HG03575 (cell line): ENCODE results near the gene TLX1.

ENCODE experiments used
- ATAC-seq: cut with Tn5 transposase; IDR thresholded peaks from one replicate; pipeline ENCODE4 v1.9.1; 2021; ENCODE audit not compliant: unreplicated experiment, insufficient number of reproducible peaks, low FRiP score; ENCODE audit errors: extremely low read depth

Gene TLX1

DNA sequence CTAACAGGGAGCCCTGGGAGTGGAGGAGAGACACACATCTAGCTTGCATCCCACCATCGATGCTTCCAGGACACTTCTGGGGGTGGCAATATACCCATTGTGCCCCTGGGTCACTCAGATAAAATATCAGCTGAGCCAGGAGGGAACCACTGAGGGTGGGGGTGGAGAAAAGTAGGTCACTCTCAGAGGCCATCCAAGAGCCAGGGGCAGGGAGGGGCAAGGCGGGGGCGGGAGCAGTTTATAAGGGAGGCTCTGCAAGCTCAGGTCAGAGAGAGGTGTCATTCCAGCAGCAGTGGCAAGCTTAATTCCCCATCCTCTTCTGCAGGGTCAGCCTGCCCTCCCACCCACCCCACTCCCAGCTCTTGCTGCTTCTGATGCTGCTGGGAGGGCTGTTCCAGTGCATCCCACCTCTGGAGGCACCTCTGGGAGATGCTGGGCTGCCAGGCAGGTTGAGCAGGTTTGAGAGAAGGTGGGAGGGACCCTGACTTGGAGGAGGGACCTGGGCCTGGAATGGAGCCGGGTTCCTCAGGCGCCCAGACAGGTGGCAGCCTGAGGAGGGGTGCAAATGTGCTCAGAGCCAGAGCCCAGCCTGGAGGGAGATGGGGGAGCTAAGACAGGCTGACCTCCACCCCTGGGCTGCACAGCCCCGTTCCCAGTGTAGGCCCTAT is 20.1 kb upstream of the TLX1 start:
- no peak for ATAC-seq

DNA sequence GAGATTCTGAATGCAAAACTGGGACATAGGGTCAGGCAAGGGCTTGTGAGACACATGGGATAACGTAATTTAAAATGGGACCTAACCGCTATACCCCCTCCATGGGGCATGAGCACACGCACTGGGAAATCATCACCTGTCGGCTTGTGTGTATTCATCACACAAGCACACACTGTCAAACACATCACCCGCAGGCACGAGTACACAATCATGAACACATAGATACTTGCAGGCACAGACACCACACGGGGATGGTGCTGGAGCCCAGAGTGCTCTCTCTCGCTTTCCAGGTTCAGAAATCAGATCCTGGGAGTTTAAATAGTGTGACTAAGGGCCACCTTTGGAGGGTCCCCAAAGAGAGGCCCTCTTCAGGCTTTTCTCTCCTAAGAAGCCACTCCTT is 19.6 kb upstream of the TLX1 start:
- ATAC-seq, result no peak

DNA sequence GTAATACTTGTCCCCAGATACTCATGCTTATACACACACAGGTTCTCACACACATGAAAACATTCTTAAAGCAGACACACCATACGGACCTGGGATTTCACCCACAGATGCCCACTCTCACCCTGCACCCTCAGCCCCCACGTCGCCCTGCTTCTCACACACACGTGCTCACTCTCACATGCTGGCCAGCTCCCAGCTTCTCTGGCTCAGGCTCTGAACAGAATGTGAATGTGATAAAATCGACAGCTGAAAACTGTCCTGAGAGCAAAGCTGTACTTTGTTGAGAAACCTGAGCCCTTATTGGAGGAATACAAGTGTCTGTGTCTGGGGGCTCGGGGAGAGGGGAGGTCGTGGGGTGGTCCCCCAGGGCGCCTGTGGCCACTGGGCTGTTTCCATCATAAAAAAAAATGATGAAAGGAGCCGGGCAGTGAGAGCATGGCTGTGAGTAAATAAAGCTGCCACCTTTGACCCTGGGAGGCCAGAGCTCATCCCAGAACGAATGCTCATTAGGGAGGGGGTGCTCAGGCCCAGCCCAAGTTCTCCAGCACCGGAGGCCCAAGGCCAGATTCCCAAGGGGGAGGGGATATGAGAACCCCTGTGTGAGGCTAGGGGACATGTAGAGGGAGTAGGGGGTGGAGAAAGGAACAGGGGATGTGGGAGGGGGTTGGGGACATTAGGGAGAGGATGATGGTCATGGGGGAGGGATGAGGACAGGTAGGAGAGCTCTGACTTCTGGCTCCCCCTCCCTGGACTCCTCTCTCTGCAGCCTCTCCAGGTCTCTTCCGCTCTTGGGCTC is 18.1 kb upstream of the TLX1 start:
- ATAC-seq, result no peak

DNA sequence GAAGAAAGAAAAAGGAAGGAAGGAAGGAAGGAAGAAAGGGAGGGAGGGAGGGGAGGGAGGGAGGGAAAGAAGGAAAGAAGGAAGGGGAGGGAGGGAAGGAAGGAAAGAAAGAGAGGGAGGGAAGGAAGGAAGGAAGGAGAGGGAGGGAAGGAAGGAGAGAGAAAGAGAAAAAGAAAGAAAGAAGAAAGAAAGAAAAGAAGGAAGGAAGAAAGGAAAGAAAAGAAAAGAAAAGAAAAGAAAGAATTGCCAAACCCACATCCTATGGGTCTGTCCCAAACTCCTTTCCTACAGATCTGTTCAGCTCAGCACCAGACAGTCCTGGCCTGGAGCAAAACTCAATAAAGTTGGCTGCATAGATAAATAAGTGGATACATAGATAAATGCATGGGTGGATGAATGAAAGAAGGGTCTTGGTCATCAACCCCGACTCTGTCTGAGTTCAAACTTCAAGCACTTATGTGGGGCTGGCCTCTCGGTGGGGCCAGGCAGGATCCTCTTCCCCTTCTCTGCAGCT is 17.2 kb upstream of the TLX1 start:
- ATAC-seq, result no peak

DNA sequence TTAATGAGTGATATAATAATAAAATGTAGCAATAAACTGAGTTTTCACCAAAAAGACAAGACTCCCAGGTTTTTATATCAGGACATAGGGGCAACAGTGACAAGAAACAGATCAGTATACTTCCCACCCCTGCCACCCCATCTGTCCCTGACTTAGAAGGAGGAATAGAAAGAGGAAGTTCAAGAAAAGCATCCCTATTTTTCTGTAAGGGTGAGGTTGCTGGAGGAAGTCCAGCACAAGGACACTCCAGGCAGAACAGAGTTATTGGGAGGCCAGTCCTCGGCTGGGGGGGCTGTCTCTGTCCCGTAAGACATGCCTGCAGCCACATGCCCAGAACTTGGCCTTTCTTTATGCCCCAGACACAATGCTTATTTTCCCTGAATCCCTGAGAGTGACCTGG is 16.5 kb upstream of the TLX1 start:
- ATAC-seq, result no peak

DNA sequence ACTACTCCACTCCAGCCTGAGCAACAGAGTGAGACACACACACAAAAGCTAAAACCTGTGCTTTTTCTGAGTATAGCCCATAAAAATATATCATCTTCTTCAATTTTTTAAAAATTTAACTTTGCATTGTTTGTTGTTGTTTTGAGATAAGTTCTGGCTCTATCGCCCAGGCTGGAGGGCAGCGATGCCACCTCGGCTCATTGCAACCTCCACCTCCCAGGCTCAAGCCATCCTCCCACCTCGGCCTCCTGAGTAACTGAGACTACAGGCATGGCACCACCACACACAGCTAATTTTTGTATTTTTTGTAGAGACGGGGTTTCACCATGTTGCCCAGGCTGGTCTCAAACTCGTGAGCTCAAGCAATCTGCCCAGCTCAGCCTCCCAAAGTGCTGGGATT is 14.3 kb upstream of the TLX1 start:
- no peak for ATAC-seq

DNA sequence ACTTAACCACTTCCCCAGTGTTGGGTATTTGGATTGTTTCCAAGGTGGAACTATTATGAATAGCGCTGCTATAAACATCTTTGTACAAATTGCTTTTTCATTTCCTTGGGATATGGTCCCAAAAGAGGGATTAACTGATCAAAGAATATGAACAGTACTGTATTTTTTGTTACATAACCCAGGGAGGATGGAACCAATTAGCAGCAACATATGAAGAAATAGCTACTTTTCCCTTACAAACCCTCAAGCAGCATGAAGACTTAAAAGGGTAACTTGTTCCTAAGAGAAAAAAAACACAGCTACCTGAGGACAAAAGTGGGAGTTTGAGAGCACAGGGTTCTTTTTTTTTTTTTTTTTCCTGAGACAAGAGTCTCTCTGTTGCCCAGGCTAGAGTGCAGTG is 13.1 kb upstream of the TLX1 start:
- ATAC-seq, result no peak

DNA sequence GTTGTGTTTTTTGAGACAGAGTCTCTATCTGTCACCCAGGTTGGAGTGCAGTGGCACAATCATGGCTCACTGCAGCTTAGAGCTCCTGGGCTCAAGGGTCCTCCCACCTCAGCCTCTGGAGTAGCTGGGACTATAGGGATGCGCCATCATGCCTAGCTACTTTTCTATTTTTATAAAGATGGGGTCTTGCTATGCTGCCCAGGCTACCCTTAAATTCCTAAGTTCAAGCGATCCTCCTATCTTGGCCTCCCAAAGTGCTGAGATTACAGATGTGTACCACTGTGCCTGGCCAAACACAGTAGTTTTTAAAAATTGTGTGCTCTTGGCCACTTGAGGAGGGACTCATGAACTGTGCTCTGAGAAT is 10.6 kb upstream of the TLX1 start:
- no peak for ATAC-seq

DNA sequence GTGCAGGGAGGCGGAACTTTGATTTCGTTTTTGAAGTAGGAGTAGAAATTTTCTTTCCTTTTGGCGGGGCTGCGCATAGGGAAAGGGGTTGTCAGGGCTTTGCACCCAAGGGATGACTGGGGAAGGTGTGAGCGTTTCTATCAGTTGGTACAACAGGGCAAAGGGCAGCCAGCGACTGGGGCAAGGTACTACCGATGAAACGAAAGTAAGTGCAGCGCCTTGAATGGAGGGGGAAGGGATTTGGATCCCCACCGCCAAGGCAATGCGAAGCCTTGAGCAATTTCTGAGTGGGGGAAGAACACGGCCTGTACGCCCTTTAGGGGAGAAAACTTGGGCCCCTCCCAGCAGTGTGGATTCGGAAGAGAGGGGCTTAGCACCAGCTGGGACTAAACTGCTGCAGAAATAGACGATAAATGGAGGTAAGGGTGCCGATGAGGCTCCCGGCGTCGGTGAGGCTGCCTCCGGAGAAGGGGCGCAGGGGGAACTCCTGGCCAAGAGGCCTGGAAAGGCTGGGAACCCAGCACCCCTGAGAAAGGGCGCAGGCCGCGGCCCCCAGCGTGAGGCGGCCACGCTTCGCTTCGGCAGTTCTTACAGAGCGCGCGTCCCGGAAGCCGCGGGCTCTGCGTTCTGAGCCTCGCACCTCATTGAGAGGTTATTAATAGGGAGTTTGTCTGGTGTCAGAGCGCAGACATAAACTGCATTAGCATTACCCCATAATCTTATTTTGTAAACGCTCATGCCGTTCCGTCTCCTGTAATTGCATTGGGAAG is 10.0 kb upstream of the TLX1 start:
- ATAC-seq, result no peak

DNA sequence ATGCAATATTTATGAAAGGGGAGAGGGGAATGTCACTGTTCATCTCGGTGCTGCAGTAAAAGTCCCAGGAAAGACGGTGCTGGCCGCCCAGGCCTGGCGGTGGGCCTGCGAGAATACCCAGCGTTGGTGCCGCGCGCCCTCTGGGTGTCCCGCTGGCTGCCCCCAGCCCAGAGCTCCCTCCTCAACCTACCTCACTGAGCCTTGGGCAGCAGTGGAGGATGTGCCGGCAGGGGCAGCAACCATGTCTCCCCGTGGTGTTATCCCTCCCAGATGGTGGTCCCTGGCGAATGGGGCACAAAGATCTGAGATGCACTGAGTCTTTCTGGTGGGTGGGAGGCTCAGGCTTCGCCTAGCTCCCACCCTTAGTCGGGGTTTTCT is 9.5 kb upstream of the TLX1 start:
- ATAC-seq, result no peak

DNA sequence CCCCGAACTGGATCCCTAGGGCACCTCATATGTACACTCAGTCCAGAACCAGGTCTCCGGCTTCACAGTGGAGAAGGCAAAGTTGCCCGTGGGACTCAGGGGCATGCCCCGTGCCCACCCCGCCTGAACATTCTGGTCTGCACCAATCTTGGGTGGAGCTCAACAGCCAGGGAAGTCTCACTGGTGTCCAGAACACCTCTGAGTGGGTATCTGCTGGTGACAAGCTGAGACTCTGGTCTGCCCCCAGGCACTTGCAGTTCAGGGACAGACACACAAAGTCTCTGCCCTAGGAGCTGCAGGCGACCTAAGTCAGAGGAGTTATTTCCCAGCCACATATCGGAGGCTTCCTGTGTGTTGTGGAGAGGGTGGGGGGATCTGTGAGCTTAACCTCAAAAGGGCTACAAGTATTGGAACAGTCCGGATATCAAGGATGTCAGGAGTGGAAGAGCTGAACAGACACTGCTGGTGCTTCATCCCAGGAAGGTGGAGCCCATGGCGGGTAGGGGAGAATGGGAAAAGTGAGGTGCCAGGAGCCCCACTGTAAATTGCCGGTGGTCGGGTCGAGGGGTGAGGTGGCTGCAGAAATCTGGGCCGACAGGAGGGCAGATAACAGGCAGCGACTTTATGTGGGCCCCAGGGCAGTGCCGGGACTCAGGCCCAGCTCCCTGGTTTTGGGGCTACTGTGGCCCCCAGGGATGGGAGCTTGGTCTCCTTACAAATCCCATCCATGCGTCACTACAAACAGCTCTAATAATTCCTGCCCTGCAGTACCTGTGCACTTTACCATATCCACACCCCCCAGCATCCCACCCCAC is 8.6 kb upstream of the TLX1 start:
- no peak for ATAC-seq

DNA sequence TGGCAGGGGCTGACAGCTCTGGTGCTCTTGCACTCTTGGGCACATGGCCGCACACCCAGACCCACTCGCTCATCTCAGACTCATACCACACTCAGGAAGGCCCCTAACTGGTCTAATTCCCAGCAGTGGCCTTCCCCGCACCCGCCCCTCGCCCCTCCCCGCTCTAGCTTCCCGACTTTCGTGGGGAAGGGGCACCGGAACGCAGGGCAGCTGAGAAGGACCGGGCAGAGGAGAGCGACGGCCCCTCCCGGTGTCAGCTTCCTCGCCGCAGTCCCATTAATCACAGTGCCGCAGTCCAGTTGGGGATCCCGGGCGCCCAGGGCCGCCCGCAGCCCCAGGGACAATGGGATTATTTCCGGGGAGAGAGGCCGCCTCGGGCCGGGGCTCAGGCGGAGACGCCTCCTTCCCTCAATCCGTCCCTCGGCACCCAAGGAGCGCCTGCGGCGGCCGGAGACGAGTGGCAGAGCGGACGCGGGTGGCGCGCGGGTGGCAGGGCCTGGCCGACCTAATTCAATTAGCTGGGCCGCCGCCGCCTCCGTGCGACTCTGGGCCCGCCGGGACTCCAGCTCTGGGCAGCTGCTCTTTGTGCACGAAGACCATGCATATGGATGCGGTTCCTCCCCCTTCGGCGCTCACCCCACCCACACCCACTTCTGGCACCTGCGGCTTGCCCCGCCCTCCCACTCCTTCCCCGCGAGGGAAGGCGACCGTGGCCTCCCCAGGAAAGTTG is 7.8 kb upstream of the TLX1 start:
- ATAC-seq, result no peak

DNA sequence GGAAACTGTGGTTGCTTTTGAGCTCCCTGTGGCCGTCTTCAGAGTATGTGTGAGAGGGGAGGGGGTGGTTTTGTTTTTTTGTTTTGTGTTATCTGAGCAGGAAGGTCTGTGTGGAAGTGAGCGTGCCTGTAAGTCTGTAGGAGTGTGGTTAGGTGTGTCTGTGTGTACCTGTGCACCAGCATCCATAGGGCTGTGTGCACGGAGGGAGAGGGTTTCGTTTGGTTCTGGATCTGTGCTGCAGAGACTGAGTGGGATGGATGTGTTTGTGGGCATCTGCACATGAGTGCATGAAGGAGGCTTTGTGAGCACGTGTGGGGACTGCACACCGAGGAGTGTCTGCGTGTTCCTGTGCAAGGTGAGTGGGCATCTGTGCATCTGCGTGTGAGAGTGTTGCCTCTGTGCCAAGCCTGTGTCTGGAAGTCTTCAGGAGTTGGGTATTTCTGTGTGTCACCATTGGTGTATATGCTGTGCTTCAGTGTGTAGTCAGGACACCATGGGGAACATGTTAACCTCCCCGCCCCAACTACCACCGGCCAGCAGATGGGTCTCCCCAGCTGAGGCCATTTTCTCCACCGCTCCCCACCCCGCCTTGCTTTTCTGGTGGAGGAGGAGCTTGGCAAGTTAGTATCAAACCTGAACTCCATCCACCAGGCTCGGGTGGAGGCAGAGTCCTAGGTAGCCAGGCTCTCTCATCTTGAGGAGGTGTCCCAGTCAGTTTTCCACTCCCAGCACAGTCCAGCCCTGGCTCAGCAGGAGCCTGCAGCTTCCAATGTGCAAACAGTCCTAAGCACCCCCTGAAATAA is 7.1 kb upstream of the TLX1 start:
- no peak for ATAC-seq

DNA sequence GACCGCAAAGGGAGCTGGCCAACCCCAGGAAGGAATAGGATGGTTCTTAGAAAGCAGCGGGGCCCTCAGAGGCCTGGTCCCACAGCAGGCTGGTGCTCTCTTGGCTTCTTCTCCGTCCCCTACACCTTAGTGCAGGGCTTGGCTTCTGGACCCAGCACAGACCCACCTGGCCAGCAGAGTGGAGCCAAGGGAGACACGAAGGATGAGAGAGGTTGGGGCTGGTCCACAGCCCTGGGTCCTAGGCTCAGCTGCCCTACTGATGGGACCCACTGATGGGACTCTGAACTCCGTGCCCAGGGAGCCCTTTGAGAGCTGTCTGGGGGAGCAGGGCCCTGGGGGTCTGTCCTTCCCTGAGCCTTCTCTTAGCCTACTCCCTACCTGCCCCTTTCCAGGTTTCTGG is 6.2 kb upstream of the TLX1 start:
- ATAC-seq, result no peak

DNA sequence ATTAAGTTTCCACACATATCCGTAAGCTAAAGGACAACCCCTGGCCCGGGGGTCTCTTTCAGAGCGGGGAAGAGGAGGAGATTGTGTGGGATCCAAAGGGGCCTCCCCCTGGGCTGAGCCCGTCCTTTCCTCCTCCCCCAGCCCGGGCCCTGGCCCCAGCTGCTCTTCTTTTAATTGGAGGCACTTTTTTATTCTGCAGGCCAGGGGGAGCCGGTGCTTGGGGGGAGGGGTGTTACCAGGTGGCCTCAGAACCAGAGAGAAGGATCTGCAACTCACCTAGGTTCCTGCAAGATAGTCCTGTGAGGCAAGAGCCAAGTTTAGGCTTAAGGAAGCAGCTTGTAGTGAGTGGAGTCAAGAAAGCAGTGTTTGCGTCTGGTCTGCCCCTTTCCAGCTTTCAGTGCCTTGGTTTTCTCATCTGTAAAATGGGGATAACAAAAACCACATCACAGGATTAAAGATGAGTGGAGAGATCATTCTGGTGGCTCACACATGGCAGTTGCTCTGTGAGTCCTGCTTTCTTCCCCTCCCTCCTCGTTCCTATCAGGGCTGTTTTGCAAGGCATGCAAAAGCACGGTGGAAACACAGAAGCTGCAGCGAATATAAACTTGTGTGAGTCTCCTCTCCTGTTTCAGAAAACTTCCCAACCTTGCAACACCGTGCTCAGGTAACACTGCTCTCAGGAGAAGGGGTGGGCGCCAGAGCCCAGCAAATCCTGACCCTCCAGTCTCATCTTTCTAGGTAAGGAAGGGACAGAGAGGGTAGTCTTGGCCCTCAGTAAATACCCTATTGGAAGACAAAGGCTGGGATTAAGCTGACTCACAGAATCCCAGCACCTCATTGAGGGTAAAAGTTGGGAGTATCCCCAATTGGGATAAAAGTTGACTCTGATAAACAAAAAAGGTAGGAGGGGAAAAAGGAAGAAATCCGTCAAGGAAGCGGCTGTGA is 4.1 kb upstream of the TLX1 start:
- ATAC-seq, result no peak

DNA sequence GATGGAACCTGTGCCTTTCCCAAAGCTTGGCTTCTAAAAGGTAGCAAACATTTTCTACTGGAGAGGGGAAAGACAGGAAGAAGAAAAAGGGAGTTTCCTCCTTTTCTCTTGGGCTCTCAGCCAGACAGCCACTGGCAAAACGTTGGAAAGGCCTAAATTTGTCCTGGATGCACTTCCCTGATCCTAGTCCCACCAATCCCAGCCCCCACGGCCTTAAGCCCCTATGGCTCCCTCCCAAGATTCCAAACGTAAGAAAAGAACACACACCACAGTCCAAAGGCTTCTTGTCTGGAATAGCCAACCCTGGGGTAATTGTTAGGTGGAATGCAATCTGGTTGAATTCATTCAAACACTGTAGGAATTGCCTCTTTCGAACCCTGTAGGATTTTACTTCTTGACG is 959 bp upstream of the TLX1 start:
- no peak for ATAC-seq
